K562 (cell line): ENCODE results near the gene ACER3. TPM values are rescaled to one million over a fixed set of nuclear protein-coding genes. Genes with fewer than 3 reads are reported as not detected.
A peak's percentile ranks its signal among the peaks of the same experiment; 100 is the strongest.

Experiments used
- BHLHE40 ChIP-seq: IDR thresholded peaks from 2 replicates; pipeline ENCODE4 v1.6.1; 2011; ENCODE audit warnings: low read length, improper control_type of control experiment
- CBX3 ChIP-seq, 2 experiments: IDR thresholded peaks; 1 replicate in 1 of 2; 2 replicates in 1 of 2; pipeline ENCODE4 v1.6.1; 2012; ENCODE audit warnings: inconsistent platforms in 2 of 2, low read length in 2 of 2, borderline replicate concordance in 1 of 2, control low read depth in 1 of 2
- CCAR2 ChIP-seq: fragments of 200-400 bp; formaldehyde crosslinking; IDR thresholded peaks from 2 replicates; pipeline ENCODE4 v1.6.1; 2017; ENCODE audit warnings: mild to moderate bottlenecking, low read depth, low read length
- CHD1 ChIP-seq: fragments of 200-600 bp; sonication (generic); IDR thresholded peaks from one replicate; pipeline ENCODE4 v1.6.1; 2012; ENCODE audit warnings: mild to moderate bottlenecking, moderate library complexity, low read length, inconsistent platforms
- EP300 ChIP-seq: IDR thresholded peaks from 2 replicates; pipeline ENCODE4 v1.6.1; 2012; ENCODE audit warnings: low read length, improper control_type of control experiment
- KDM1A ChIP-seq, 2 experiments: fragments of 450-650 bp; IDR thresholded peaks; 2 replicates each; pipeline ENCODE4 v1.6.1; 2016; ENCODE audit warnings: mild to moderate bottlenecking in 2 of 2
- KDM2B ChIP-seq: fragments of 250-450 bp; sonication (Bioruptor Pico); IDR thresholded peaks from 2 replicates; pipeline ENCODE4 v1.8.0; 2021; ENCODE audit warnings: mild to moderate bottlenecking, moderate library complexity
- SREBF1 ChIP-seq: fragments of 150-350 bp; IDR thresholded peaks from 2 replicates; pipeline ENCODE4 v1.6.1; 2014; ENCODE audit warnings: antibody characterized with exemption, low read depth, low read length, borderline replicate concordance
- TOE1 ChIP-seq, 2 experiments: fragments of 450-650 bp in 1 of 2; sonication (generic) in 1 of 2; formaldehyde crosslinking in 1 of 2; IDR thresholded peaks; 2 replicates each; pipeline versions ENCODE4 v1.7.1 to v1.8.0; 2016 to 2022; ENCODE audit warnings: borderline replicate concordance in 2 of 2, mild to moderate bottlenecking in 2 of 2, antibody characterized with exemption in 1 of 2, inconsistent platforms in 1 of 2, low read depth in 1 of 2, missing genetic modification reagents in 1 of 2, moderate library complexity in 1 of 2
- ZBTB49 ChIP-seq: sonication (generic); formaldehyde crosslinking; IDR thresholded peaks from 2 replicates; pipeline ENCODE4 v1.8.0; 2022; ENCODE audit warnings: missing genetic modification reagents, mild to moderate bottlenecking, borderline replicate concordance
- ZNF77 ChIP-seq: fragments of 250-450 bp; sonication (Bioruptor Pico); IDR thresholded peaks from 2 replicates; pipeline ENCODE4 v1.5.0; 2020
- polyA plus RNA-seq, 8 experiments: library from polyadenylated mRNA; depleted of rRNA in 4 of 8; stranded (reverse) in 5 of 8; unstranded in 3 of 8; fragments of >200 nt; fragmentation: Nextera tagmentation in 2 of 8; fragmentation: Illumina TruSeq in 1 of 8; extraction: Ambion mirVana in 2 of 8; extraction: Trizol in 1 of 8; gene quantifications; 2 replicates each; pipeline versions ENCODE4 v1.2.1 to v1.2.3, GENCODE V29; 2011 to 2014; ENCODE audit warnings: inconsistent platforms in 1 of 8, missing spikeins in 1 of 8
- total RNA-seq, 7 experiments: library from RNA; depleted of rRNA in 6 of 7; stranded (reverse); fragments of >200 nt in 6 of 7; fragmentation: Illumina TruSeq in 2 of 7; extraction: Trizol in 2 of 7; gene quantifications; 2 replicates each; pipeline versions ENCODE4 v1.2.1 to v1.2.3, GENCODE V29; 2011 to 2021; ENCODE audit warnings: low replicate concordance in 1 of 7
- TF ChIP-seq, protein P1 (sequence below): fragments of 450-650 bp; IDR thresholded peaks from 2 replicates; pipeline ENCODE4 v1.6.1; 2017; ENCODE audit warnings: antibody characterized with exemption, mild to moderate bottlenecking
- TF ChIP-seq, protein P2 (sequence below): sonication (generic); formaldehyde crosslinking; IDR thresholded peaks from 2 replicates; pipeline ENCODE4 v1.8.0; 2022; ENCODE audit warnings: mild to moderate bottlenecking, missing genetic modification reagents, borderline replicate concordance

The ACER3 gene
- total and polyA plus RNA-seq, 9 of the 15 experiments (the other 6 are each of a cell fraction or from before 2014, with no cell fraction given), result 2.0 to 23.8 (median 9.5) TPM

DNA sequence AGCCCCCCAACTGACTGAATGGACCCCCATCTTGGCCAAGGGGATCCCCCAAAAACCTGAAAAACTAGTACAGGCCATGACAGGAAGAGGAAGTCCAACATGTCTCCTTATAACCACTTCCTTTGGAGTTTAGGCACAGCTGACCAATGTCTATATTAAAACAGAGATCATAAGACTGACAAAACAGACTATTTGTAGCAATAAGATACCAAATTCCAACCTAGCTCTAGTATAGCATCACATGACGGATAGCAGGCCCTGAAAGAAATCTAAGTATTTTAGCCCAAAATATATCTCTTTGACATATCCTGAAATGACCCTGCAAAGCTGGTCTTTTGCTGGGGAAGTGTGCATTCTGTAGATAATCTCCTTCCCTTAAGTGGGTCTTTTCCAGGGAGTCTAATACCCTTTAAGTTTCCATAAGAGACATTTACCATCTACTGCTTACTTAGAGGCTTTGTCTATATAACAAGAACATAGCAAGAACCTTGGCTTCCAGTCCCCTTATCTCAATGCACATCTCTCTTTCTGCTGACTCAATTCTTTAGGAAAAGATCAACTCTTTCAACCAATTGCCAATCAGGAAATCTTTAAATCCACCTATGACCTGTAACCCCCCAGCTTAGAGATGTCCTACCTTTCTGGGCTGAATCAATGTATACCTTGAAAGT lies 34.9 kb upstream of the ACER3 start (continued):
- TF ChIP-seq, protein P1, sequence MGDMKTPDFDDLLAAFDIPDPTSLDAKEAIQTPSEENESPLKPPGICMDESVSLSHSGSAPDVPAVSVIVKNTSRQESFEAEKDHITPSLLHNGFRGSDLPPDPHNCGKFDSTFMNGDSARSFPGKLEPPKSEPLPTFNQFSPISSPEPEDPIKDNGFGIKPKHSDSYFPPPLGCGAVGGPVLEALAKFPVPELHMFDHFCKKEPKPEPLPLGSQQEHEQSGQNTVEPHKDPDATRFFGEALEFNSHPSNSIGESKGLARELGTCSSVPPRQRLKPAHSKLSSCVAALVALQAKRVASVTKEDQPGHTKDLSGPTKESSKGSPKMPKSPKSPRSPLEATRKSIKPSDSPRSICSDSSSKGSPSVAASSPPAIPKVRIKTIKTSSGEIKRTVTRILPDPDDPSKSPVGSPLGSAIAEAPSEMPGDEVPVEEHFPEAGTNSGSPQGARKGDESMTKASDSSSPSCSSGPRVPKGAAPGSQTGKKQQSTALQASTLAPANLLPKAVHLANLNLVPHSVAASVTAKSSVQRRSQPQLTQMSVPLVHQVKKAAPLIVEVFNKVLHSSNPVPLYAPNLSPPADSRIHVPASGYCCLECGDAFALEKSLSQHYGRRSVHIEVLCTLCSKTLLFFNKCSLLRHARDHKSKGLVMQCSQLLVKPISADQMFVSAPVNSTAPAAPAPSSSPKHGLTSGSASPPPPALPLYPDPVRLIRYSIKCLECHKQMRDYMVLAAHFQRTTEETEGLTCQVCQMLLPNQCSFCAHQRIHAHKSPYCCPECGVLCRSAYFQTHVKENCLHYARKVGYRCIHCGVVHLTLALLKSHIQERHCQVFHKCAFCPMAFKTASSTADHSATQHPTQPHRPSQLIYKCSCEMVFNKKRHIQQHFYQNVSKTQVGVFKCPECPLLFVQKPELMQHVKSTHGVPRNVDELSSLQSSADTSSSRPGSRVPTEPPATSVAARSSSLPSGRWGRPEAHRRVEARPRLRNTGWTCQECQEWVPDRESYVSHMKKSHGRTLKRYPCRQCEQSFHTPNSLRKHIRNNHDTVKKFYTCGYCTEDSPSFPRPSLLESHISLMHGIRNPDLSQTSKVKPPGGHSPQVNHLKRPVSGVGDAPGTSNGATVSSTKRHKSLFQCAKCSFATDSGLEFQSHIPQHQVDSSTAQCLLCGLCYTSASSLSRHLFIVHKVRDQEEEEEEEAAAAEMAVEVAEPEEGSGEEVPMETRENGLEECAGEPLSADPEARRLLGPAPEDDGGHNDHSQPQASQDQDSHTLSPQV, result peak; percentile 83; the same call in 1 of the 2 replicates
- TF ChIP-seq EP300 (peak; percentile 71), ZNF77 (CRISPR knock-in tag) (no peak), KDM1A (IDR thresholded peaks at IDR 0.05) (no peak), SREBF1 (no peak), KDM2B (CRISPR knock-in tag) (no peak), BHLHE40 (no peak), TOE1 (IDR thresholded peaks at IDR 0.05; ENCODE audit: borderline replicate concordance) (peak; percentile 54; the same call in 1 of the 2 replicates), TOE1 (CRISPR knock-in tag; IDR thresholded peaks at IDR 0.05; ENCODE audit: borderline replicate concordance, low read depth) (no peak), CHD1 (no peak), CBX3 (IDR thresholded peaks at IDR 0.05; ENCODE audit: borderline replicate concordance in 1 of 2, low read length in 2 of 2) (no peak), ZBTB49 (CRISPR knock-in tag) (no peak), CCAR2 (no peak)
- TF ChIP-seq, protein P2, sequence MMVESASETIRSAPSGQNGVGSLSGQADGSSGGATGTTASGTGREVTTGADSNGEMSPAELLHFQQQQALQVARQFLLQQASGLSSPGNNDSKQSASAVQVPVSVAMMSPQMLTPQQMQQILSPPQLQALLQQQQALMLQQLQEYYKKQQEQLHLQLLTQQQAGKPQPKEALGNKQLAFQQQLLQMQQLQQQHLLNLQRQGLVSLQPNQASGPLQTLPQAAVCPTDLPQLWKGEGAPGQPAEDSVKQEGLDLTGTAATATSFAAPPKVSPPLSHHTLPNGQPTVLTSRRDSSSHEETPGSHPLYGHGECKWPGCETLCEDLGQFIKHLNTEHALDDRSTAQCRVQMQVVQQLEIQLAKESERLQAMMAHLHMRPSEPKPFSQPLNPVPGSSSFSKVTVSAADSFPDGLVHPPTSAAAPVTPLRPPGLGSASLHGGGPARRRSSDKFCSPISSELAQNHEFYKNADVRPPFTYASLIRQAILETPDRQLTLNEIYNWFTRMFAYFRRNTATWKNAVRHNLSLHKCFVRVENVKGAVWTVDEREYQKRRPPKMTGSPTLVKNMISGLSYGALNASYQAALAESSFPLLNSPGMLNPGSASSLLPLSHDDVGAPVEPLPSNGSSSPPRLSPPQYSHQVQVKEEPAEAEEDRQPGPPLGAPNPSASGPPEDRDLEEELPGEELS (CRISPR knock-in tag), result no peak
